ENCODE measurements around the gene CPLANE1.
"Not testable (repeated sequence)": the region's sequence is repeated elsewhere in the genome, so short reads cannot be mapped to it uniquely, and the experiment has no call there.

The CPLANE1 gene

GRCh38 chr5:37207802-37208201 is 41.4 kb downstream of the CPLANE1 start:
- no peak for DNase-seq

GRCh38 chr5:37206736-37207135 is 42.4 kb downstream of the CPLANE1 start:
- no peak for DNase-seq

- DNase-seq = no peak
These were observed 50.3 kb downstream of the CPLANE1 start for GRCh38 chr5:37198842-37199241.

- no peak for DNase-seq
These were observed 51.1 kb downstream of the CPLANE1 start for GRCh38 chr5:37198061-37198460.

GRCh38 chr5:37197340-37198050 is 51.7 kb downstream of the CPLANE1 start:
- no peak for DNase-seq

- DNase-seq = no peak
These were observed 58.6 kb downstream of the CPLANE1 start for GRCh38 chr5:37190592-37190991.

- DNase-seq = no peak
These were observed 59.8 kb downstream of the CPLANE1 start for GRCh38 chr5:37189355-37189754.

- no peak for DNase-seq
These were observed 61.7 kb downstream of the CPLANE1 start for GRCh38 chr5:37187465-37187977.

- DNase-seq = no peak
These were observed 64.3 kb downstream of the CPLANE1 start for GRCh38 chr5:37184748-37185364.

GRCh38 chr5:37182667-37183066 is 66.5 kb downstream of the CPLANE1 start:
- no peak for DNase-seq

GRCh38 chr5:37174928-37175327 is 74.2 kb downstream of the CPLANE1 start:
- DNase-seq = no peak

GRCh38 chr5:37172957-37173356 is 76.2 kb downstream of the CPLANE1 start:
- DNase-seq = no peak

- no peak for DNase-seq
These were observed 78.3 kb downstream of the CPLANE1 start for GRCh38 chr5:37170856-37171255.

- DNase-seq = no peak
These were observed 83.0 kb downstream of the CPLANE1 start for GRCh38 chr5:37166197-37166596.

GRCh38 chr5:37165761-37166160 is 83.4 kb downstream of the CPLANE1 start:
- DNase-seq = no peak

- no peak for DNase-seq
These were observed 95.5 kb downstream of the CPLANE1 start for GRCh38 chr5:37153661-37154060.

GRCh38 chr5:37146896-37147295 is 102.3 kb downstream of the CPLANE1 start:
- no peak for DNase-seq

GRCh38 chr5:37136694-37137093 is 112.5 kb downstream of the CPLANE1 start:
- DNase-seq = no peak

- DNase-seq = not testable (repeated sequence)
These were observed 113.9 kb downstream of the CPLANE1 start for GRCh38 chr5:37135312-37135711.

- DNase-seq = no peak
These were observed 115.2 kb downstream of the CPLANE1 start for GRCh38 chr5:37133939-37134338.

GRCh38 chr5:37132646-37133045 is 116.5 kb downstream of the CPLANE1 start:
- DNase-seq = no peak

GRCh38 chr5:37121465-37121864 is 127.7 kb downstream of the CPLANE1 start:
- no peak for DNase-seq

- DNase-seq = no peak
These were observed 128.1 kb downstream of the CPLANE1 start for GRCh38 chr5:37121027-37121426.

GRCh38 chr5:37120270-37120669 is 128.9 kb downstream of the CPLANE1 start:
- no peak for DNase-seq

GRCh38 chr5:37116359-37116758 is 132.8 kb downstream of the CPLANE1 start:
- no peak for DNase-seq
